ENCODE measurements around the gene AXL. TPM values are rescaled to one million over a fixed set of nuclear protein-coding genes. Genes with fewer than 3 reads are reported as not detected.

AXL gene
- total and polyA plus RNA-seq, 2 of the 13 experiments (the other 11 are each of a cell fraction or from before 2014, with no cell fraction given), result 0.71 to 5.9 TPM

GRCh38 chr19:41192574-41193429 is 26.2 kb upstream of the AXL start, which contains the start of gene CYP2S1 (continued):
- TF ChIP-seq, protein P1, sequence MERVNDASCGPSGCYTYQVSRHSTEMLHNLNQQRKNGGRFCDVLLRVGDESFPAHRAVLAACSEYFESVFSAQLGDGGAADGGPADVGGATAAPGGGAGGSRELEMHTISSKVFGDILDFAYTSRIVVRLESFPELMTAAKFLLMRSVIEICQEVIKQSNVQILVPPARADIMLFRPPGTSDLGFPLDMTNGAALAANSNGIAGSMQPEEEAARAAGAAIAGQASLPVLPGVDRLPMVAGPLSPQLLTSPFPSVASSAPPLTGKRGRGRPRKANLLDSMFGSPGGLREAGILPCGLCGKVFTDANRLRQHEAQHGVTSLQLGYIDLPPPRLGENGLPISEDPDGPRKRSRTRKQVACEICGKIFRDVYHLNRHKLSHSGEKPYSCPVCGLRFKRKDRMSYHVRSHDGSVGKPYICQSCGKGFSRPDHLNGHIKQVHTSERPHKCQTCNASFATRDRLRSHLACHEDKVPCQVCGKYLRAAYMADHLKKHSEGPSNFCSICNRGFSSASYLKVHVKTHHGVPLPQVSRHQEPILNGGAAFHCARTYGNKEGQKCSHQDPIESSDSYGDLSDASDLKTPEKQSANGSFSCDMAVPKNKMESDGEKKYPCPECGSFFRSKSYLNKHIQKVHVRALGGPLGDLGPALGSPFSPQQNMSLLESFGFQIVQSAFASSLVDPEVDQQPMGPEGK (CRISPR knock-in tag; IDR thresholded peaks at IDR 0.05), result 0 out of 2 replicates have a peak, but pooled peaks have one; percentile 34
- TF ChIP-seq ZNF383 (CRISPR knock-in tag; IDR thresholded peaks at IDR 0.05; ENCODE audit: borderline replicate concordance) (no peak), XBP1 (CRISPR knock-in tag; IDR thresholded peaks at IDR 0.05) (no peak), POLR2AphosphoS5 (IDR thresholded peaks at IDR 0.05; ENCODE audit: low read depth, low read length) (no peak), MAFK (conservative IDR thresholded peaks at IDR 0.05 in 1 of 2, IDR thresholded peaks at IDR 0.05 in 1 of 2; ENCODE audit: low read length in 2 of 2) (no peak), PTBP1 (IDR thresholded peaks at IDR 0.05; ENCODE audit: low read depth, low read length, poor library complexity, severe bottlenecking) (no peak), PHF20 (CRISPR knock-in tag; IDR thresholded peaks at IDR 0.05) (no peak), ZNF567 (CRISPR knock-in tag; IDR thresholded peaks at IDR 0.05; ENCODE audit: borderline replicate concordance) (no peak), ZNF143 (CRISPR knock-in tag; IDR thresholded peaks at IDR 0.05) (no peak), CCAR2 (optimal IDR thresholded peaks at IDR 0.05; ENCODE audit: low read depth, low read length) (no peak), CHCHD3 (CRISPR knock-in tag; IDR thresholded peaks at IDR 0.05) (no peak), TCF7L2 (IDR thresholded peaks at IDR 0.05; ENCODE audit: low read depth, low read length) (no peak), NR2F6 (IDR thresholded peaks at IDR 0.05) (peak; percentile 20; the same call in 1 of the 2 replicates), NR2F6 (CRISPR knock-in tag; IDR thresholded peaks at IDR 0.05) (no peak)
- TF ChIP-seq, protein P2, sequence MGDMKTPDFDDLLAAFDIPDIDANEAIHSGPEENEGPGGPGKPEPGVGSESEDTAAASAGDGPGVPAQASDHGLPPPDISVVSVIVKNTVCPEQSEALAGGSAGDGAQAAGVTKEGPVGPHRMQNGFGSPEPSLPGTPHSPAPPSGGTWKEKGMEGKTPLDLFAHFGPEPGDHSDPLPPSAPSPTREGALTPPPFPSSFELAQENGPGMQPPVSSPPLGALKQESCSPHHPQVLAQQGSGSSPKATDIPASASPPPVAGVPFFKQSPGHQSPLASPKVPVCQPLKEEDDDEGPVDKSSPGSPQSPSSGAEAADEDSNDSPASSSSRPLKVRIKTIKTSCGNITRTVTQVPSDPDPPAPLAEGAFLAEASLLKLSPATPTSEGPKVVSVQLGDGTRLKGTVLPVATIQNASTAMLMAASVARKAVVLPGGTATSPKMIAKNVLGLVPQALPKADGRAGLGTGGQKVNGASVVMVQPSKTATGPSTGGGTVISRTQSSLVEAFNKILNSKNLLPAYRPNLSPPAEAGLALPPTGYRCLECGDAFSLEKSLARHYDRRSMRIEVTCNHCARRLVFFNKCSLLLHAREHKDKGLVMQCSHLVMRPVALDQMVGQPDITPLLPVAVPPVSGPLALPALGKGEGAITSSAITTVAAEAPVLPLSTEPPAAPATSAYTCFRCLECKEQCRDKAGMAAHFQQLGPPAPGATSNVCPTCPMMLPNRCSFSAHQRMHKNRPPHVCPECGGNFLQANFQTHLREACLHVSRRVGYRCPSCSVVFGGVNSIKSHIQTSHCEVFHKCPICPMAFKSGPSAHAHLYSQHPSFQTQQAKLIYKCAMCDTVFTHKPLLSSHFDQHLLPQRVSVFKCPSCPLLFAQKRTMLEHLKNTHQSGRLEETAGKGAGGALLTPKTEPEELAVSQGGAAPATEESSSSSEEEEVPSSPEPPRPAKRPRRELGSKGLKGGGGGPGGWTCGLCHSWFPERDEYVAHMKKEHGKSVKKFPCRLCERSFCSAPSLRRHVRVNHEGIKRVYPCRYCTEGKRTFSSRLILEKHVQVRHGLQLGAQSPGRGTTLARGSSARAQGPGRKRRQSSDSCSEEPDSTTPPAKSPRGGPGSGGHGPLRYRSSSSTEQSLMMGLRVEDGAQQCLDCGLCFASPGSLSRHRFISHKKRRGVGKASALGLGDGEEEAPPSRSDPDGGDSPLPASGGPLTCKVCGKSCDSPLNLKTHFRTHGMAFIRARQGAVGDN (CRISPR knock-in tag; IDR thresholded peaks at IDR 0.05), result peak; percentile 51; the same call in 1 of the 2 replicates
- TF ChIP-seq, protein P3, sequence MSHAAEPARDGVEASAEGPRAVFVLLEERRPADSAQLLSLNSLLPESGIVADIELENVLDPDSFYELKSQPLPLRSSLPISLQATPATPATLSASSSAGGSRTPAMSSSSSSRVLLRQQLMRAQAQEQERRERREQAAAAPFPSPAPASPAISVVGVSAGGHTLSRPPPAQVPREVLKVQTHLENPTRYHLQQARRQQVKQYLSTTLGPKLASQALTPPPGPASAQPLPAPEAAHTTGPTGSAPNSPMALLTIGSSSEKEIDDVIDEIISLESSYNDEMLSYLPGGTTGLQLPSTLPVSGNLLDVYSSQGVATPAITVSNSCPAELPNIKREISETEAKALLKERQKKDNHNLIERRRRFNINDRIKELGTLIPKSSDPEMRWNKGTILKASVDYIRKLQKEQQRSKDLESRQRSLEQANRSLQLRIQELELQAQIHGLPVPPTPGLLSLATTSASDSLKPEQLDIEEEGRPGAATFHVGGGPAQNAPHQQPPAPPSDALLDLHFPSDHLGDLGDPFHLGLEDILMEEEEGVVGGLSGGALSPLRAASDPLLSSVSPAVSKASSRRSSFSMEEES (CRISPR knock-in tag; IDR thresholded peaks at IDR 0.05), result no peak

All from HepG2 (cell line).